ENCODE results near the gene RABEP2. TPM values are rescaled to one million over a fixed set of nuclear protein-coding genes. Genes with fewer than 3 reads are reported as not detected.
"Not testable (repeated sequence)": the region's sequence is repeated elsewhere in the genome, so short reads cannot be mapped to it uniquely, and the experiment has no call there.

RABEP2 gene
- polyA plus RNA-seq, 4 donors = 17.7 to 25.8 (median 18.9) TPM

- DNase-seq (ENCODE audit: low read depth in 4 of 4, low spot score in 3 of 4) = no peak
These were observed 44.5 kb downstream of the RABEP2 start for GRCh38 chr16:28880589-28880915.

- DNase-seq (ENCODE audit: low read depth in 4 of 4, low spot score in 3 of 4) = peak; percentile 67 to 75 (median 74)
These were observed 45.0 kb downstream of the RABEP2 start for GRCh38 chr16:28879841-28880588.

- DNase-seq (ENCODE audit: low read depth in 4 of 4, low spot score in 3 of 4) = no peak
These were observed 45.7 kb downstream of the RABEP2 start for GRCh38 chr16:28879261-28879840.

GRCh38 chr16:28878083-28878926 is 46.7 kb downstream of the RABEP2 start, which contains the start of gene ATP2A1:
TSS of gene ATP2A1 (plus strand) at chr16:28878488. CDS start at chr16:28878672, 184 bp downstream.
- DNase-seq (ENCODE audit: low read depth in 4 of 4, low spot score in 3 of 4) = no peak

- no peak for DNase-seq (ENCODE audit: low read depth in 4 of 4, low spot score in 3 of 4)
These were observed 47.4 kb downstream of the RABEP2 start for GRCh38 chr16:28877655-28878000.

GRCh38 chr16:28876973-28877654 is 47.9 kb downstream of the RABEP2 start:
- no peak for DNase-seq (ENCODE audit: low read depth in 4 of 4, low spot score in 3 of 4)

GRCh38 chr16:28876019-28876659 is 48.9 kb downstream of the RABEP2 start:
- DNase-seq (ENCODE audit: low read depth in 4 of 4, low spot score in 3 of 4) = no peak

- no peak for DNase-seq (ENCODE audit: low read depth in 4 of 4, low spot score in 3 of 4)
These were observed 49.7 kb downstream of the RABEP2 start for GRCh38 chr16:28875134-28876018.

GRCh38 chr16:28874406-28874805 is 50.6 kb downstream of the RABEP2 start:
- no peak for DNase-seq (ENCODE audit: low read depth in 4 of 4, low spot score in 3 of 4)

GRCh38 chr16:28873543-28874201 is 51.4 kb downstream of the RABEP2 start:
- no peak for DNase-seq (ENCODE audit: low read depth in 4 of 4, low spot score in 3 of 4)

GRCh38 chr16:28872952-28873351 is 52.1 kb downstream of the RABEP2 start:
- no peak for DNase-seq (ENCODE audit: low read depth in 4 of 4, low spot score in 3 of 4)

GRCh38 chr16:28869201-28869600 is 55.8 kb downstream of the RABEP2 start:
- no peak for DNase-seq (ENCODE audit: low read depth in 4 of 4, low spot score in 3 of 4)

GRCh38 chr16:28867646-28868045 is 57.4 kb downstream of the RABEP2 start:
- DNase-seq (ENCODE audit: low read depth in 4 of 4, low spot score in 3 of 4) = not testable (repeated sequence)

GRCh38 chr16:28867241-28867640 is 57.8 kb downstream of the RABEP2 start:
- DNase-seq (ENCODE audit: low read depth in 4 of 4, low spot score in 3 of 4) = no peak

GRCh38 chr16:28866454-28866804 is 58.6 kb downstream of the RABEP2 start:
- no peak for DNase-seq (ENCODE audit: low read depth in 4 of 4, low spot score in 3 of 4)

- no peak for DNase-seq (ENCODE audit: low read depth in 4 of 4, low spot score in 3 of 4)
These were observed 59.1 kb downstream of the RABEP2 start for GRCh38 chr16:28865722-28866453.

GRCh38 chr16:28865001-28865688 is 59.9 kb downstream of the RABEP2 start:
- DNase-seq (ENCODE audit: low read depth in 4 of 4, low spot score in 3 of 4) = no peak

Data from right renal pelvis (tissue), 4 donors.